Activated T-helper 1 cell treated with anti-CD3 and anti-CD28 coated beads, Interleukin-2, amount 50 U/mL, for 16 hours (primary cell): Measurements from ENCODE around the gene PLCH2.

Experiments used
- DNase-seq, 2 donors: peaks; one replicate each; pipeline ENCODE4 v3.0.0-alpha.2; 2020; ENCODE audit warnings: low read depth in 1 of 2, low spot score in 1 of 2

Gene PLCH2

GRCh38 chr1:2498648-2499047, 22.6 kb downstream of the PLCH2 start:
- DNase-seq: no peak

DNA sequence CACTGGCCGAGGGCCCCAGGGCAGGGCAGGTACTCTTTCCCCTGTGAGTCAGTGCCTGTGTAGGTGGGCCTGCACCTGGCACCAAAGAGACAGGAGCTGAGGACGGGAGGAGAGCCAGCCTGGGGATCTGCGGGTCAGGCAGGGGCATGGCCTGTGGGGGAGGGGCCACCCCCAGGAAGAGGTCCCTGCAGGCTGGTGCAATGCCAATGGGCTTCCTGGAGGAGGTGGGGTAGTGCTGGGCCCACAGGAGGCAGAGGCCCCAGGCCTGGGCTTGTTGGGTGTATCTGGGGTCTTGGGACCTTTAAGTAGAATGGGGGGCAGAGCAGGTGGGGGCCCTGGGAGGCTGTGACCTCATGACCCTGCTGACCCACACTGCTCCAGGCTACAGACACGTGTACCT, 23.2 kb downstream of the PLCH2 start:
- DNase-seq: no peak

DNA sequence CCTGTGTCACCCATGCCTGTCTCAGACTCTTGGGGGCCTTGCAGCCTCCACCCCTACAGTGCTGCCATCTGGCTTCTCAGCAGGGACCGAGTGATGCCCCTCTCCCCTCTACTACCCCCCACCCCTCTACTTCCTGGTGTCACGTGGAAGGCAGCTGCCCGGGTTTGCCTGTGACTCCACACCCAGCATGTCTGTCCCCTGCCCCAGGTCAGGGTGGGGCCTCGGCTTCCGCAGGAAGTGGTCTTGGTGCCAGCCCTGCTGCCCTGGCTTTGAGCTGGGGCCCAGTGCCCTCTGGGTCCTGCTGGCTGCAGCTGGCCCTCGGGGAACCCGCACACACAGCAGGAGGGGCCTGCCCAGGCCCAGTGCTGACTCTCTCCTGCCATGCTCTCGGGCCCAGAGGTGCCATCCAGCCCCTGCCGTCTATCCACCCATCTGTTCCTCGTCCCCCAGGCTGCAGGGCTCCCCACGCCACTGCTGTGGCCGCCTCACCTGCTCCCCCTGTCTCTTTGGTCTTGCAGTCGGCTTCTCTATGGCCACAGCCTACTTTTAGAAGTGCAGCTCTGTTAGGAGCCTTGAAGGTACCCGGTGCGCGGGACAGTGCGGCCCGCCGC, 24.0 kb downstream of the PLCH2 start:
- no peak for DNase-seq

GRCh38 chr1:2501041-2501819, 25.1 kb downstream of the PLCH2 start:
- no peak for DNase-seq

- DNase-seq: no peak
These were observed 25.7 kb downstream of the PLCH2 start for GRCh38 chr1:2501820-2502119.

DNA sequence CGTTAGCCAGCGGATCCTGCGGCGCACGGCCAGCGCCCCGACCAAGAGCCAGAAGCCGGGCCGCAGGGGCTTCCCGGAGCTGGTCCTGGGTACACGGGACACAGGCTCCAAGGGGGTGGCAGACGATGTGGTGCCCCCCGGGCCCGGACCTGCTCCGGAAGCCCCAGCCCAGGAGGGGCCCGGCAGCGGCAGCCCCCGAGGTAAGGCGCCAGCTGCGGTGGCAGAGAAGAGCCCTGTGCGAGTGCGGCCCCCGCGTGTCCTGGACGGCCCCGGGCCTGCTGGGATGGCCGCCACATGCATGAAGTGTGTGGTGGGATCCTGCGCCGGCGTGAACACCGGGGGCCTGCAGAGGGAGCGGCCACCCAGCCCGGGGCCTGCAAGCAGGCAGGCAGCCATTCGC, 26.1 kb downstream of the PLCH2 start:
- no peak for DNase-seq

GRCh38 chr1:2502661-2503553, 26.8 kb downstream of the PLCH2 start:
- no peak for DNase-seq

DNA sequence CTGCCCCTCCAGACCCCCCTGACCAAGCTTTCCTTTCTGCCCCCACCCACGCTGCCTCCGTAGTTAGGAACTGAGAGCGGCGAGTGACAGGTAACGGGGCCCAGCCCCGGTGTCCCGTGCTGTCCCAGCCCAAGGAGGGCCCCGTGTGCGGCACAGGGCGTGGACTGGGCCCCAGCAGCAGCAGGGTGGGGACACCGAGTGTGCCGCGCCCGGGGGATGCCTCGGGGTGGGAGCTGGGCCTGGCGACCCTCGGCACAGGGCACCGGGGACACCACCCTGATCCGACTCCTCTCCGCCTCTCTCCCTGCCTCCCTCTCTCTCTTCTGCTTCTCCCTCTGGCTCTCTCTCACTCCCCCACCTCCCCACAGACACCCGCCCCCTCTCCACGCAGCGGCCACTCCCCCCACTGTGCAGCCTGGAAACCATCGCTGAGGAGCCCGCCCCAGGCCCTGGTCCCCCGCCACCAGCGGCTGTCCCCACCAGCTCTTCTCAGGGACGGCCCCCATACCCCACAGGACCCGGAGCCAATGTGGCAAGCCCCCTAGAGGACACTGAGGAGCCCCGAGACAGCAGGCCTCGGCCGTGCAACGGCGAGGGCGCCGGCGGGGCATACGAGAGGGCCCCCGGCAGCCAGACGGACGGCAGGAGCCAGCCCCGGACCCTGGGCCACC, 27.6 kb downstream of the PLCH2 start:
- DNase-seq: no peak

GRCh38 chr1:2504225-2504948, 28.3 kb downstream of the PLCH2 start:
- no peak for DNase-seq

GRCh38 chr1:2504949-2505272, 28.8 kb downstream of the PLCH2 start:
- no peak for DNase-seq

GRCh38 chr1:2505461-2505994, 29.4 kb downstream of the PLCH2 start:
- DNase-seq: no peak

GRCh38 chr1:2506007-2506860, 30.1 kb downstream of the PLCH2 start:
- no peak for DNase-seq

- no peak for DNase-seq
These were observed 30.9 kb downstream of the PLCH2 start for GRCh38 chr1:2506901-2507565.

DNA sequence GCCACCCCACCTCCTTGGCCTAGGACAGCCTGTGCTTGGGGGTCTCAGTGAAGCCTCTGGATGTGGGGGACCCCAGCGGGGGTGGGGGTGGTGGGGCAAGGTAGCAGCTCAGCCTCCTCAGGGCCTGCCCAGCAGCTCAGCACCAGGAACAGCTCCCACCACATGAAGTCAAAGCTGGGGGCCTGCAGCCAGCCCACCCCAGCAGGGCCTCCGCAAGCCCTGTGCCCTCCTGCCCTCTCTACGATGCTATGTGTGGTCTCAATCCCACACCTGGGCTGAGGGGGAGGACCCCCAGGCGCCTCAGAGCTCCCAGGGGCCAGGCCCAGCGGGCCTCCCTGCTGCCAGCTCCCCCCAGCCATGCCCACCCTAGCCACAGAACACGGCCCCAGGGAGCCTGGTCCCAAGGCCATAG, 31.7 kb downstream of the PLCH2 start:
- DNase-seq: no peak

DNA sequence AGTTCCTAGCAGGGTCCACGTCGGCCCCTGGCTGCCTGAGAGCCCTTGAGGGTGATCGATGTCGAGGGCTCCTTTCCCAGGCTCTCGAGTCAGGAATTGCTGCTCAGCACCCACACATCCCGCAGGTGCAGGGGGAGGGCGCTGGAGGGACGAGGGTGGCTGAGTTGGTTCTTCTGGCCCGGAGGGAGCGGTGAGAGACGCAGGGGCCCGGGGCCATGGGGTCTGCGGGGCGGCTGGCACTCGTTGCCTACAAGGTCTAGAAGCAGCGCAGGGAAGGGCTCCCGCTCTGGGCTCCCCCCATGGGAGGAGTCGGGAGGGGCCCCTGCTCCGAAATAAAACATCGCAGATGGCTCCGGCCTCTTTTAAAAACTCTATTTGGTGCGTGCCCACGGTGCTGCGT, 32.1 kb downstream of the PLCH2 start:
- no peak for DNase-seq

DNA sequence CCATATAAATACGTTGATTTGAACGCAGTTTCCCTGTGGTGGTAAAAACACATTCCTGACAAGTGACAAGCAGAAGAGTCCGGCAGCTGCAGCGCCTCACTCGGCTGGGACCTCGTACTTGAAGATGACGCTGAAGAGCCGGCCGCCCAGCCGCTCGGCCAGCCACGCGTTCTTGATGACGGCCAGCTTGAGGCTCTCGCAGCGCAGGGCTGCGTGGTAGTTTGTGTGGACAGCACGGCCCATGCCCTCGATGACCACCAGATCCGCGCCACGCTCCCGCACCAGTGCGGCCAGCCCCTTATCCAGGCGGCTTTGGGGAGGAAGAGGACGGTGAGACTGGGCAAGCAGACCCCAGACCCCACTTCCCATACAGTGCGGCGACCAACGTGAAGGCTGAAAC, 32.7 kb downstream of the PLCH2 start:
- DNase-seq: no peak

- no peak for DNase-seq
These were observed 33.5 kb downstream of the PLCH2 start for GRCh38 chr1:2509589-2509988.

DNA sequence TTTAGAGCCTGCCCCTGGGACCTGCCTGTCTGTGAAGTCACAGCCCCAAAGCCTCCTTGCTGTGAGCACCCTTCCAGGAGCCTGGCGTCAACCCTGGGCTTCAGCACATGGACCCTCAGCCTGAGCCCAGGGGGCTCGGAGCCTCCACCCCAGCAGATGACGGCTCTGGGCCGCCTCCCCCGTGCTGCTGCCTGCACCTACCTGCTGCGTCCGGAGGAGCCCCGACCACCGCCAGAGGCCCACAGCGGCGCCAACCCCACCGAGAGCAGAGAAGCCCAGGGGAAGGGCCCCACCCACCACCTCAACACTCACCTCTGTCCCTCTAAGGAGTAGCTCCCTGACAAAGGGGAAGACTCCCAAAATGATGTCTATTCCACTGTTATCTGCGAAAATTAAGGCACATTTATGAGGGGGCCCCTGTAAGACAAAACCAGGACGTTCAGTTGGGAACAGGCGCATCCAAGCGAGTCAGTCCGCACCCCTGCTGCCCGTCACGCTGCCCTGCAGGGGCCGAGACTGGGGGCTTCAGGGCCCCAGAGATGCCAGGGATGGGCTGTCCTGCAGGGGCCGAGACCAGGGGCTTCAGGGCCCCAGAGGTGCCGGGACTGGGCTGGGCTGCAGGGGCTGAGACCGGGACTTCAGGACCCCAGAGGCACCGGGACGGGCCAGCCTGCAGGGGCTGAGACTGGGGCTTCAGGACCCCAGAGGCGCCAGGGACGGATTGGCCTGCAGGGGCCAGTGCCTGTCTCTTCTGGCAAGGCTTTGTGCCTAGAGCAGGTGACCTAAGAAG, 34.5 kb downstream of the PLCH2 start:
- no peak for DNase-seq
